Measurements from ENCODE around the gene CNKSR1. TPM values are rescaled to one million over a fixed set of nuclear protein-coding genes. Genes with fewer than 3 reads are reported as not detected.

The CNKSR1 gene, protein sequence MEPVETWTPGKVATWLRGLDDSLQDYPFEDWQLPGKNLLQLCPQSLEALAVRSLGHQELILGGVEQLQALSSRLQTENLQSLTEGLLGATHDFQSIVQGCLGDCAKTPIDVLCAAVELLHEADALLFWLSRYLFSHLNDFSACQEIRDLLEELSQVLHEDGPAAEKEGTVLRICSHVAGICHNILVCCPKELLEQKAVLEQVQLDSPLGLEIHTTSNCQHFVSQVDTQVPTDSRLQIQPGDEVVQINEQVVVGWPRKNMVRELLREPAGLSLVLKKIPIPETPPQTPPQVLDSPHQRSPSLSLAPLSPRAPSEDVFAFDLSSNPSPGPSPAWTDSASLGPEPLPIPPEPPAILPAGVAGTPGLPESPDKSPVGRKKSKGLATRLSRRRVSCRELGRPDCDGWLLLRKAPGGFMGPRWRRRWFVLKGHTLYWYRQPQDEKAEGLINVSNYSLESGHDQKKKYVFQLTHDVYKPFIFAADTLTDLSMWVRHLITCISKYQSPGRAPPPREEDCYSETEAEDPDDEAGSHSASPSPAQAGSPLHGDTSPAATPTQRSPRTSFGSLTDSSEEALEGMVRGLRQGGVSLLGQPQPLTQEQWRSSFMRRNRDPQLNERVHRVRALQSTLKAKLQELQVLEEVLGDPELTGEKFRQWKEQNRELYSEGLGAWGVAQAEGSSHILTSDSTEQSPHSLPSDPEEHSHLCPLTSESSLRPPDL
- 10 to 100 TPM in 2 of 3 donors, 1 to 10 TPM in 1; 9.0 to 11.7 (median 10.3) TPM for polyA plus RNA-seq (ENCODE audit: insufficient read length in 3 of 3)

DNA sequence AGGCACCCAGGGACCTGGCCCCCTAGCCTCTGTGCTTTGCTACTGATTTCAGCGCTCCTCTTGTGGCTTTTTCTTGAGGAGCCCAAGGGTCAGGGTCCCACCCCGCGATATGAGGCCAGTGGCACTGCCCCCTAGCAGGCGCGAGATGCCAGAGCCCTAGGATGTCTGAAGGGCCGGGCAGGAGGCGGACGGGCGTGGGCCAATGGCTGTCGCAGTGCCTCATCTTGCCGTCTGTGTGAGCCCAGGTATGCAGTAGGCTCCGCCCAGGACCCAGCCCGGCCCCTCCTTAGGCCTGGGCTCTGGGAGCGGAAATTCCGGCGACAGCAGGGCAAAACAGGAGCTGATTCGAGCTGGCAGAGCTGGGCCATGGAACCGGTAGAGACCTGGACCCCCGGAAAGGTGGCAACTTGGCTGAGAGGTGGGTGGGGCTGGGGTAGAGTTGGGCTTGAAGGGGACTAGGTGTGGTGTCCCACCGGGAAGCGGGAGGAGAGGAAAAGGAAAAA is at the start of gene CNKSR1:
Gene CNKSR1, plus strand, starts transcription at position 310 of the 503 bp plus-strand sequence. Its CDS starts 57 bp downstream, at position 367.
- DNase-seq (ENCODE audit: low read depth in 3 of 3, low spot score in 2 of 3) = no peak

DNA sequence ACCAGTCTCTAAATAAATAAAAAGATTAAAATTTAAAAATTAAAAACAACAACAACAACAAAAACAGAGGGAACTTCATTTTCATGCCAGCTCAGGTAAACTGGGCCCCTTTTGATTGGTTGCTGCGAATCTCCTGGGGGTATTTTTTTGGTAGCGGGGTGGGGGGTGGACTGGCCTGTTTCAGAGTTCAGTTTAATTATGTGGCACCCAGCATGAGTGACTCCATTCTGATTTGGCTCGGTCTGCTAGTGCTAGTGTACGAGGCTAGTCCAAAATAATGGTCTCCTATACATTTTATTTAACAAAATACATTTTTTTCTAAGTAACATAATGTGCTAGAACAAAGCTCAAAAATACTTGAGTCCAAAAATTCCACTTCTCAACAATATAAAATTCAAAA is 47.5 kb upstream of the CNKSR1 start:
- DNase-seq (ENCODE audit: low read depth in 3 of 3, low spot score in 2 of 3) = no peak

DNA sequence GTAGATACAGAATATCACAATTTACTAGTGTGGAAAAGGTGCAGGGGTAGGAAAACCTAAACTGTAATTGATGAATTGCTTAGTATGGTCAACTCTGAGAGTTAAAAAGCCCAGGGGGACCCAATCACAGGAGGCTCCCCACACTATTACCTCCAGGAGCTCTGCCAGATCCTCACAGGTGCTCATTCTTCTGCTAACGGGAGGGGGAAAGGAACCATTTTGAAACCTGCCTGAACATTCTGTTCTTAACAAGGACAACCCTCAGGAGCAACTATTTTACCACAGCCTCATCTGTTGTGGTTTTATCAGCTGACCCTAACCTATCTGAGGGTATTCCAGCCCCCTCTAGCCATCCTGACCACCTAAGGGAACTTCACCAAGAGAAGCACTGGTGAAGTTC is 46.6 kb upstream of the CNKSR1 start:
- no peak for DNase-seq (ENCODE audit: low read depth in 3 of 3, low spot score in 2 of 3)

DNA sequence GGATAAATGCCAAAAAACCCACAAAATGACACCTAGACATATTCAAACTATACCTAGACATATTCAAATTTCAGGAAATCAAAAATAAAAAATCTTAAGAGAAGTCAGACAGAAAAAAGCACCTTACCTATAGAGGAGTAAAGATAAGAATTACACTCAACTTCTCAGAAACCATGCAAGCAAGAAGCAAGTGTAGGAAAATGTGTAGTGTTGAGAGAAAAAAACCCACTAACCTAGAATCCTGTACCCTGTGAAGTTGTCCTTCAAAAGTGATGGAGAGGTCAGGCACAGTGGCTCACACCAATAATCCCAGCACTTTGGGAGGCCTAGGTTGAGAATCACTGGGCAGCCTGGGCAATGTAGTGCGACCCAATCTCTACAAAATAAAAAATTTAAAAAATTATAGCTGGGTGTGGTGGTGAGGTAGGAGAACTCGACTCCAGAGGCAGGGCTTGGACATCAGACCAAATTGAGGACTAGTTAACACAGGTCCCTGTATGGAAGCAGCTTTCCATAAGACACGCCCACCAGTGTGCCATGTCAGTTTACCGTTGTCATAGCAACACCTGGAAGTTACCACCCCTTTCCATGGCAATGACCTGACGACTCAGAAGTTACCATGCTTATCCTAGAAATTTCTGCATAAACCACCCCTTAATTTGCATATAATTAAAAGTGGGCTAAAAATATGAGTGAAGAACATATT is 45.0 kb upstream of the CNKSR1 start:
- no peak for DNase-seq (ENCODE audit: low read depth in 3 of 3, low spot score in 2 of 3)

DNA sequence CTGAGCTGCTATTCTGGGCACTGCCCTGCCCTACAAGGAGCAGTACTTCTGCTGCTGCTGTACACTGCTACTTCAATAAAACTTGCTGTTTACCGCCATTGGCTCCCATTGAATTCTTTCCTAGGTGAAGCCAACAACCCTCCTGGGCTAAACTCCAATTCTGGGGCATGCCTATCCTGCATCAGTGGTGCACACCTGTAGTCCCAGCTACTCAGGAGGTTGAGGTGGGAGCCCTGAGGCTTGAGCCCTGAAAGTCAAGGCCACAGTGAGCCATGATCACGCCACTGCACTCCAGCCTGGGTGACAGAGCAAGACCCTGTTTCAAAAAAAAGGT is 44.5 kb upstream of the CNKSR1 start:
- DNase-seq (ENCODE audit: low read depth in 3 of 3, low spot score in 2 of 3) = no peak

DNA sequence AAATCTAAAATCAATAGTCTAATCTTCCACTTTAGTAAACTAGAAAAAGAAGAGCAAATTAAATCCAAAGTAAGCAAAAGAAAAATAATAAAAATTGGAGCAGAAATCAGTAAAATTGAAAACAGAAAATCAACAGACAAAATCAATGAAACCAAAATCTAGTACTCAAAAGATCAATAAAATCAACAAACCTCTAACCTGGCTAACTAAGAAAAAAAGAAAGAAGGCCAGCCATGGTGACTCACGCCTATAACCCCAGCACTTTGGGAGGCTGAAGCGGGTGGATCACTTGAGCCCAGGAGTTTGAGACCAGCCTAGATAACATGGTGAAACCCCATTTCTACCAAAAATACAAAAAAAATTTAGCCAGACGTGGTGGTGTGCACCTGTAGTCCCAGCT is 42.8 kb upstream of the CNKSR1 start:
- DNase-seq (ENCODE audit: low read depth in 3 of 3, low spot score in 2 of 3) = no peak

DNA sequence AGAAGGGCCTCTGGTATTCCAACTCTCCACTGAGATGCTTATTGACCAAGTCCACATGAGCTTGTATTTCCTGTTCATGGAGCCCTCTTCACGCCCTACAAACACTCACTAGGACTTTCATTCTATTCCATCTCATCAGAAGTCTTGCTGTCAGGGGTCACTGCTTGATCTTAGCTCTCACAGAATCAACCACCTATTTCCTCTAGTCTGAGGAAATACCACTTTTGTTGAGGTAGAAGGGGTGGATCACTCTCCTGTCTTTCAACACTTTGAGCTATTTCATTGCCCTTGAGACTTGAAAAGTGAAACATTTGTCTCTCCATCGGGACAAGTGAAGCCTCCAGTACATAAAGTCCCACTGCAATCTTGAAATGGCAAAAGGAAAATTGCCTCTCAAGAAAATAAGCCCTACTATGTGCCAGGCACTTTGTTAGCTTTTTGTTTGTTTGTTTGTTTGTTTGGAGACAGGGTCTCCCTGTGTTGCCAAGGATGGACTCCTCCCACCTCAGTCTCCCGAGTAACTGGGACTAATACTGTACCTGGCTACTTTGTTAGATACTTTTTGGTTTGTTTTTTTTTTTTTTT is 38.2 kb upstream of the CNKSR1 start:
- DNase-seq (ENCODE audit: low read depth in 3 of 3, low spot score in 2 of 3) = no peak

DNA sequence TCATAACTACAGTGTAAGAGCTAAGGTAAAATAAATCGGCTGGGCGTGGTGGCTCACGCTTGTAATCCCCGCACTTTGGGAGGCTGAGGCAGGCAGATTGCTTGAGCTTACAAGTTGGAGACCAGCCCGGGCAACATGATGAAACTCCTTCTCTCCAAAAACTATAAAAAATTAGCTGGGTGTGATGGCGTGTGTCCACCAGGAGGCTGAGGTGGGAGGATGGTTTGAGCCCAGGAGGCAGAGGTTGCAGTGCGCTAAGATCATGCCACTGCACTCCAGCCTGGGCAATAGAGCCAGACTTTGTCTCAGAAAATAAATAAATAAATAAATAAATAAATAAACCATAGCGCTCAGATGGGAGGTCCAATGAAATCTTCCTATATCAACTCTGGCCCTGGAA is 35.1 kb upstream of the CNKSR1 start:
- no peak for DNase-seq (ENCODE audit: low read depth in 3 of 3, low spot score in 2 of 3)

DNA sequence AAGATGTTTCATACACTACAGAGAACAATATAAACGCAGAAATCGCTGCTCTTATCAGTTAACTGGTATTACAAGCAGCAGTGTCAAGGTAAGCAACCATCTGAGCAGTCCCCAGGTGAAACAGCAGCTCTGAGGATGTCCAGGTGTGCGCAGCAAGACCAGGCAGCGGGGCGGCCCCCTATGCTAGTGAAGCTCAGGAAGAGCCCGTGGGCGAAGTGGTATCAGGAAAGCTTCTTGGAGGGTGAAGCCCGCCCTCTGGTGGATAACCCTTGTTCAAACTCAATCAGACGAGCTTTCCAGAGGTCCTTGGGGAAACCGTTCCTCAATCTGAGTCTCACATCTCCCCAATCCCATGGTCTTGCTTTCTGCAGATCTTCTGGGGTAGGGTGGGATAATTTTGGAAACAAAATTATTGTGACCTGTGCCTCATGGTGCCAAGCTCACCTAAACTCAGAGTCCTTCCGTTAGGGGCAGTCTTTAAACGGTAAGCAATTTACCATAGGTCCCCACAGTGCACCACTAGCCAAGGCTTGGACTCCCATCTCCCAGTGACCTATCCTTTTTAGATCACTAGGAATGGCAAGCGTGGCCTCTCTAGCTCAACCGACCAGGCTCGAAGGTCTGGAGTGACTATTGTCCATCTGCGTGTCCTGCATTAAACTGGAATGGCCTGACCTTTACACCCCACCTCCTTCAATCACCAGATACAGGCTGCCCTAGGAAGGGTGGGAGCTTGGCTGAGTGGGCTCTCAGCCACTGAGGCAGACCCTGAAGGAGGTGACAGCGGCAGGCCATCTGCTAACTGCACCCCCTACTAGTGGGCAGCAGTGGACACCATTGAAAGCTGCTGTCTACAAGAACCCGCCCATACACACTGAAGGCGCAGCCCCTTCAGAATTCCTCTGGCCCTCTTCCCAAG is 32.0 kb upstream of the CNKSR1 start:
- DNase-seq (ENCODE audit: low read depth in 3 of 3, low spot score in 2 of 3) = peak in 1 of 3 donors; percentile 64

DNA sequence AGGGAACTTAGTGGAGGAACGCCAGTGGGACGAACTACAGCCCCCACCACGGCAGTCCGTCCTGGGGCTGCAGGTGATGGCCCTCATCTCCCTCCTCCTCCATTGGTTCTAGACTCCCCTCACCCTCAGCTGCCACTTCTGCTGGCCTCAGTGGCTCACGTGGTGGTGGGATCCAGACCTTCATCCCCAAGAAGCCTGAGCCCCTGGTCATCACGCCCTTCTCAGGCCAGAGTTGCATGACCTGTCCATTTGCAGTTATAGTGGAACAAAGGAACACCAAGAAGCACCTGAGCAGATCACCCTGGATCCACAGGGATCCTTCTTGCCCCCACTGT is 31.4 kb upstream of the CNKSR1 start:
- DNase-seq (ENCODE audit: low read depth in 3 of 3, low spot score in 2 of 3) = no peak

DNA sequence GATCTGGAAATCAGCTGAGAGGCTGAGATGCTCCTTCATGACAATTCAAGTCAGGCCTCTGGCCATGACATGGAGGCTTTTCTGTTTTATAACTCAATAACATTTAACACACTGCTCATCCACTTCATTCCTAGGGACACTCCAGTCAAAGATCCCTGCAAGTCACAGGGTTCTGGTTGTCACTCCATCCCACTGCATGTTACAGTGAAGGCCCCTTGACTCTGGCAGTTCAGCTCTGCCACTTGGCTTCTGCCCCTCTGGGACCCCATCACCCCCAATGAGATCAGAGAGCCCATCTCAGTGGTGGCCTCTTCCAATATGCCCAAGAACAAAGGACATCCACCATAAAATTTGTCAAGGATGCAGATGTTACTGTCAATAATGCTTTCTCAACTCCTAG is 28.4 kb upstream of the CNKSR1 start:
- DNase-seq (ENCODE audit: low read depth in 3 of 3, low spot score in 2 of 3) = no peak

DNA sequence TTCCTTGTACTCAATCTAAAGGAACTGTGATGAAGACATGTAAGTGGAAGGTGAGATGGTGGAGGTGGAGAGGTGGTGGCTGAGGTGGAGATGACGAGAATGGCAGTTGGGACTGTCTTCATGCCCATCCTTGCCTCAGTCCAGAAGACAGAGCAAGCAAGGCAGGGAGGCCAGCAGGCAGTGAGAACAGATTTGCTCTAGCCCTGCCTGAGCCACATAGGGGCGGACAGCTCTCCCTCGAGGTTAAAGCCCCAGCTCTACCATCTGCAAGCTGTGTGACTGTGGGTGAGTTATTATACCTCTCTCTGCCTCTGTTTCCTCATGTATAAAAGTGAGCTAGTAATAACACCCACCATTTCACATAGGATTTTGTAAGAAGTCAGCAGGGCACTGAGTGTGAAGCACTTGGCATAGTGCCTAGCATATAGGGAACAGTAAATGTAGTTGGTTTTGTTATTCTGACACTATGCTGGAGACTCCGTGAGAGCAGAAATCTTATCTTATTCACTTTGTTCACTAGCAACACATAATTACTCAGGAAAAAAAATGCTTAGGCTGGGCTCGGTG is 23.2 kb upstream of the CNKSR1 start:
- no peak for DNase-seq (ENCODE audit: low read depth in 3 of 3, low spot score in 2 of 3)

DNA sequence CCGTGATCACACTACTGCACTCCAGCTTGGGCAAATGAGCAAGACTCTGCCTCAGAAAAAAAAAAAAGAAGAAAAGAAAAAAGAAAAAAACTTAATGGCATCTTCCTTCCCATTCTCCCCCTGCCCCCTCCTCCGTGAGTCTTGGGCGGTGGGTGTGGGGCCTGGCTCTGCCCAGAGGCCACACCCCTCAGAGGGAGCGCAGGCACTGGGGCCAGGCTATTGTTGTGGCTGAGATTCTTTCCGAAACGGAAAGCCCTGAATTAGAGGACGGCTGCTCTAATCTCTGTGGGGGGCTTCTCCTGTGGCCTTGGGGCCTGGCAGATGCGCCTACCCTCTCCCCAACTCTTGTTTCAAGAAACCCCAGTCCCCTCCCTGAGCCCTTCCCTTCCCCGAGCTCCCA is 22.5 kb upstream of the CNKSR1 start:
- DNase-seq (ENCODE audit: low read depth in 3 of 3, low spot score in 2 of 3) = no peak

DNA sequence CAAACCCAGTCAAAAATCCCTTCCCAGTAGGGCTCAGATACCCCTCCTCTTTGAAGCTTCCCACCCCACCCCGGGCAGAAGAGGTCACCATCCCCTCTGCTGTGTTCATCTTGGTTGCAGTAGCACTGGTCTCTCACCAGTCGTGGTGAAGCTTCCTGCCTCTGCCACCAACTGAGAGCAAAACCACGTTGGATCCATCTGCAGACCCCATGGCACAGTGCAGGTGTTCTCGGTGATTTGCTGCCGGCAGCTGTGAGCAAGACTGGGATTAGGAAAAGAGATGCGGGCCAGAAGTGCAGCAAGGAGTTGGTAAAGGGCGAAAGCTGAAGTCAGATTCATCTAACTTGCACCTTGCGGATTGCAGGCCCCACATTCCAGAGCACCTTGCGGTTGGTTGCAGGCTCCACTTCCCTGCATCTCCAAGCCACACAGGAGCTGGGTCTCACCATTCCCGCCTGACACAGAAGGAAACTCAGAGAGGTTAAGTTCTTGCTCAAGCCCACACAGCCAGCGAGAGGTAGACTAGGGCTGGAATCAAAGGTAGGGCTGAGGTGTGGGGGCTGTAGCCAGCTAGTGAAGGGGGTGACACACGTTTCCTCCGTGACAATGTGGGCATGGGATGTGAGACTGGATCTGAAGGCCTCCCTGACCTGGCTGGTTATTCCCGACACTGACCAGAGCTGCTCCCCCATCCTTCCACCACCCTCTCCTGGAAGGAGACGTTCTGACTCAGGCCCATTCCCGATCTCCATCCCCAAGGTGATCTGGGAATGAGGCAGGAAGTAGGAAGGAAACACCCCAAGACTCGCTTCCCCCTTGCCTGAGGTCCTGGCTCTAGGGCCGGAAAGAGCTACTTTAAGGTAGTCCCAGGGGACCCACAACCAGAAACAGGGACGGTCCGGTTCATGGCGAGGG is 21.7 kb upstream of the CNKSR1 start:
- no peak for DNase-seq (ENCODE audit: low read depth in 3 of 3, low spot score in 2 of 3)

DNA sequence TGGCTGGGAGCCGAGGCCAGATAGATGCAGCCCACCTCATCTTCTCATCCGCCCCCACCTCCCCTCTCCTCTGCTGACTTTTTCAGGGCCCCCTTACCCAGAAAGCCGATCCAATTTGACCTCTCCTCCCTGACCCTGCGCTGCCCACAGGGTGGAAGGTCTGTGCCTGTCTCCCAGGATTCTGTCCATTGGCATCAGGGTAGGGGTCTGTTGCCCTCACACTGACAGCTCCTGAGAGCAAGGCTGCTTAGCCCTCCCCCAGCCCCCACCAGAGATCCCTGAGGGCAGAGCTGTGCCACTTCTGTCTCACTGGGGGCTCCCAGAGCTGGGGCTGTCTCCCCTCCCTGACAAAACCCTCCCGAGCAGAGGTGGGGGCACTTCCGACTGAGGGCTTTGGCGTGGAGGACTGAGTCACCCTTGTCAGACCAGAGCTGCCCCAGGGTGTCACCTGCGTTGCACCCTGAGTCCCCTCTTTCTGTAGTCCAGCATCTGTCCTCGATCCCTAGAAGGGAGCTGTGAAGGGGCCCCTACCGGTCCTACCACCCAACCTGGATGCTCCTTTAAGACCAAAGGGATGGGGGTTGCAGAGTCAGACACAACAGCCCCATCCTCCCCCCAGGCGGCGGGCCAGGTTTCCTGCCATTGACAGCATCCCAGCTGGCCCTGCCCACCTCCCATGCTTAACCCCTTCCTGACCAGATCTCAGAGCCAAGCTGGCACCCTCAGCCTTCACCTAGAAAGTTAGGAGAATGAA is 20.8 kb upstream of the CNKSR1 start:
- no peak for DNase-seq (ENCODE audit: low read depth in 3 of 3, low spot score in 2 of 3)

DNA sequence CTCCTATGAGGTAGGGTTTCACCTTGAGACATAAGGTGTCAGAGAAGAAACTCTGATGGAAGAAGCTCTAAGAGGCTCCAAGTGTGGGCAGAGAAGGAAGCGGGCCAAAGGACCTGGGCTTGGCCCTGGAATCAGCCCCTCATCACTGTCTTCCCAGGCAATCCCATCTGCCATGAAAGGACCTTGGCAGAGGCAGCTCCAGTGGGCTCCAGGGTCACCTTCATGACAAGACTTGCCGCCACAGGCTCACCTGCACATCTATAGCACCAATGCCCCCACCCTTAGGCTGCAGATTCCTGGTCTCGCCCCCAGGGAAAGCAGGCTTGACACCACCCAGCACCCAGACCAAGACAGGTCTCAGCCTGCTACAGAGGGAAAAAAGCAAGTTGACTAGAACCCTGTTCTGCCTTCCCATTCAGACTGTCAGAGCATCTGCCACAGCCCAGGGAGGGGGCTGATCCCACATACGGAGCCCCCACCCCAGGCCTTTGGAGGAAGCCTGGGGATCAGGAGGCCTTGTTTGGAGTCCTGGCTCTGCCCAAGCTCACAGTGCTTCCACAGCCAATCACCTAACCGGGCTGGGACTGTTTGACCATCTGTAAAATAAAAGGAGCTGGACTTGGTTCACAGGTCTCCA is 18.9 kb upstream of the CNKSR1 start:
- DNase-seq (ENCODE audit: low read depth in 3 of 3, low spot score in 2 of 3) = no peak

DNA sequence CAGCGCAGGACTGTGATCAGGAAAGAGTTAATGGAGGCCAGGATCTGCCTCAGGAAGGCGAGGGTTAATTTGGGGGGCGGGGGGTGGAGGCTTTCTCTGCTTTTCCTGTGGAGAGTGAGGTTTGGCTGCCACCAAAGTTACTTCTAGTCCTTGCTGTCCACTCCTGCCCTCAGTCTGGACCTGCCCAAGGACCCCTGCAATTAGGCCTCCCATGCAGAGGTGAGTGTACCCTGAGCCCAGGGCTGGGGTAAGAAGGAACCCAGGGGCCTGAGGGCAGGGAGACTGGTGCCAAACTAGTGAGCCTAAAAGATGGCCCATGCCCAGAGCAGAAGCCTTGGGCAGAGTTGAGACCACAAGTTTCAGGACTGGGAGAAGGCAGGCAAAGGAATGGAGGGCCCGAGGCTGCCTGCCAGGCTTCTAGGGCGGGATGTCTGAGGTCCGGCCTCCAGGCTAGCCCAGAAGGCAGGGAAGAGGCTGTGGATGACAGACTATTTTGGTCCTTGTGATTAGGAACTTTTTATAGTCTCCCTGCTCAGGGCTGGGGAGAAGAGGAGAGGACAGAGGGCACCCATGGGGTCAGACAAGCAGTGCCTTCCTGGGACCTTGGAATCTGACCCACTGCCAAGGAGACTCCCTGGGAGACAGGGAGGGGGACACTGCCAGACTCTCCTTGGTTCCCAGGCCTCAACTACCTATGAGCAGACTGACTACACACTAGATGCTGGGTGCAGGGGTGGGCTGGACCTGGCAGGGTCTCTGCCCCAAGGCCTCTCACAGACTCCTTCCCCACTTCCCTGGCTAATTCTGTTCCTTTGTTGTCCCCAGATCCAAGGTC is 18.2 kb upstream of the CNKSR1 start, which contains the start of gene FAM110D:
Gene FAM110D, plus strand, starts transcription at position 172 of the 835 bp plus-strand sequence. CDS start 2,213 bp downstream, outside the sequence.
- no peak for DNase-seq (ENCODE audit: low read depth in 3 of 3, low spot score in 2 of 3)

Measured in right renal cortex interstitium (tissue), 3 donors.